Upper lobe of right lung (tissue), 1 donor: ENCODE measurements around the gene BCL2L12. TPM values are rescaled to one million over a fixed set of nuclear protein-coding genes. Genes with fewer than 3 reads are reported as not detected.
A peak's percentile ranks its signal among the peaks of the same experiment; 100 is the strongest.

Experiments used
- ATAC-seq: fragments of 200-7000 bp; cut with Tn5 transposase; one replicate; pipeline ENCODE4 v1.9.1; 2020; ENCODE audit warnings: mild to moderate bottlenecking, moderate library complexity
- DNase-seq: peaks from one replicate; pipeline ENCODE4 v3.0.0-alpha.2; 2020
- H3K27ac ChIP-seq: fragments of 200-600 bp; one replicate; pipeline ENCODE4 v1.8.0; 2022
- H3K27me3 ChIP-seq: fragments of 200-600 bp; one replicate; pipeline ENCODE4 v1.8.0; 2022; ENCODE audit warnings: mild to moderate bottlenecking
- H3K36me3 ChIP-seq: fragments of 200-600 bp; one replicate; pipeline ENCODE4 v1.8.0; 2022
- H3K4me1 ChIP-seq: fragments of 200-600 bp; one replicate; pipeline ENCODE4 v1.8.0; 2022
- H3K4me3 ChIP-seq: fragments of 200-600 bp; one replicate; pipeline ENCODE4 v1.8.0; 2022; ENCODE audit warnings: mild to moderate bottlenecking
- H3K9me3 ChIP-seq: fragments of 200-600 bp; one replicate; pipeline ENCODE4 v1.8.0; 2022
- intact Hi-C: fragments of 100-400 bp; cut with DNase I; formaldehyde crosslinking; loops from one replicate; pipeline ENCODE4 v1.11.0; 2022
- total RNA-seq: library from RNA; stranded (reverse); fragmentation: NEBNext Ultra II Directional; extraction: Animal tissue kit (Norgen Biotek cat#: 25700); gene quantifications from one replicate; pipeline ENCODE4 v1.2.1, GENCODE V29; 2021
- TF ChIP-seq, protein P1 (sequence below): fragments of 200-600 bp; IDR thresholded peaks from one replicate; pipeline ENCODE4 v1.8.0; 2022; ENCODE audit warnings: antibody characterized with exemption
- donor health status: DM: no; HTN: yes; CAD: no; lungs with severe emphysema.

BCL2L12 gene
- total RNA-seq, 1 donor from 2014 or later = 15.8 TPM

DNA sequence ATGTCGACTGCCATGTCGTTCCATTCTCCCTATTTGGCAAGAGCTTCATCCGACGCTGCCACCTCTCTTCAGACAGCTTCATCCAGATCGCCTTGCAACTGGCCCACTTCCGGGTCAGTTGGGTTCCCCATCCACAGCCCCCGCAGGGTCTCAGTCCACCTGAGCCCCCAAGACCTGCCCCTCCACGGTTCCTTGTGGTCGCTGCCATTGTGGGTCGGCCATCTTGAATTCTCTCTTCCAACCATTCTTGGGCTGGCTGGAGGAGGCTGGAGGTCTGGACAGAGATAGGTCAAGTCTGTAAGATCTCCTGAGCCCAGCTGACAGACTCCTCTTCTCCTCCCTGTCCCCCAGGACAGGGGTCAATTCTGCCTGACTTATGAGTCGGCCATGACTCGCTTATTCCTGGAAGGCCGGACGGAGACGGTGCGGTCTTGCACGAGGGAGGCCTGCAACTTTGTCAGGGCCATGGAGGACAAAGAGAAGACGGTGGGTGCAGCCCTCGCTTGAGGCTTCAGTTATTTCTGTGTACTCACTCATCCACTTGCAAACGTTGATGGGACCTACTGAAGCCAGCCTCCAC is 44.7 kb downstream of the BCL2L12 start:
- Histone ChIP-seq H3K27ac (no peak overlapping the region), H3K9me3 (no peaks in the 10 kb centered on the region), H3K36me3 (no peaks in the 10 kb centered on the region), H3K4me1 (no peaks in the 10 kb centered on the region), H3K27me3 (no peaks in the 10 kb centered on the region), H3K4me3 (no peak overlapping the region)
- TF ChIP-seq, protein P1, sequence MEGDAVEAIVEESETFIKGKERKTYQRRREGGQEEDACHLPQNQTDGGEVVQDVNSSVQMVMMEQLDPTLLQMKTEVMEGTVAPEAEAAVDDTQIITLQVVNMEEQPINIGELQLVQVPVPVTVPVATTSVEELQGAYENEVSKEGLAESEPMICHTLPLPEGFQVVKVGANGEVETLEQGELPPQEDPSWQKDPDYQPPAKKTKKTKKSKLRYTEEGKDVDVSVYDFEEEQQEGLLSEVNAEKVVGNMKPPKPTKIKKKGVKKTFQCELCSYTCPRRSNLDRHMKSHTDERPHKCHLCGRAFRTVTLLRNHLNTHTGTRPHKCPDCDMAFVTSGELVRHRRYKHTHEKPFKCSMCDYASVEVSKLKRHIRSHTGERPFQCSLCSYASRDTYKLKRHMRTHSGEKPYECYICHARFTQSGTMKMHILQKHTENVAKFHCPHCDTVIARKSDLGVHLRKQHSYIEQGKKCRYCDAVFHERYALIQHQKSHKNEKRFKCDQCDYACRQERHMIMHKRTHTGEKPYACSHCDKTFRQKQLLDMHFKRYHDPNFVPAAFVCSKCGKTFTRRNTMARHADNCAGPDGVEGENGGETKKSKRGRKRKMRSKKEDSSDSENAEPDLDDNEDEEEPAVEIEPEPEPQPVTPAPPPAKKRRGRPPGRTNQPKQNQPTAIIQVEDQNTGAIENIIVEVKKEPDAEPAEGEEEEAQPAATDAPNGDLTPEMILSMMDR = no peak
- intact Hi-C loops = no loop called here
- DNase-seq (no peak), ATAC-seq (no peak)

DNA sequence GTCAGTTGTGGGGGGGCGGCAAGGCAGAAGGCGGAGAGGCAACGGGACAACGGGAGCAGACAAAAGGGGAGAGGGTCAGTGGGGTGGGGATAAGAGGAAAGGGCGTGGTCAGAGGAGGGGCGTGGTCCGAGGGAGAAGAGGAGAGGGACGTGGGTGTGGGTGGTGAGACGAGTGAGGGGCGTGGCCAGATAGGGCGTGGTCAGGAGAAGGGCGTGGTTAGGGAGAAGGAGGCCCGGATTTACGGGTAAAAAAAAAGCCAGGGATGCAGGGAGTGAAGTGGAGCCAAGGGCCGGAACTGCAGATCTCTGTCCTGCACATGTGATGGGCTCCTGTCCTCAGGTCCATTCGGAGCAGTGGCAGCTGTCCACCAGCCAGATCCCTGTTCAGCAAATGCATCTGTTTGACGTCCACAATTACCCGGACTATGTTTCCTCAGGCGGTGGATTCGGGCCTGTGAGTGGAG is 46.7 kb downstream of the BCL2L12 start:
- H3K36me3 ChIP-seq = no peaks in the 10 kb centered on the region
- ATAC-seq (peak; percentile 28), DNase-seq (no peak)
- intact Hi-C loops = no loop called here
- H3K27me3 ChIP-seq = no peaks in the 10 kb centered on the region
- no peaks in the 10 kb centered on the region for H3K9me3 ChIP-seq
- no peak overlapping the region for H3K27ac ChIP-seq
- TF ChIP-seq, protein P1 = no peak
- peaks cover 3% of the 10 kb centered on the region for H3K4me1 ChIP-seq
- H3K4me3 ChIP-seq = no peak overlapping the region

- DNase-seq (no peak), ATAC-seq (no peak)
- H3K27ac ChIP-seq = no peak overlapping the region
- TF ChIP-seq, protein P1 = no peak
- no peaks in the 10 kb centered on the region for H3K9me3 ChIP-seq
- no peak overlapping the region for H3K4me3 ChIP-seq
- H3K27me3 ChIP-seq = no peaks in the 10 kb centered on the region
- no peaks in the 10 kb centered on the region for H3K36me3 ChIP-seq
- intact Hi-C loops = no loop called here
- peaks cover 5% of the 10 kb centered on the region for H3K4me1 ChIP-seq
Measured at GRCh38 chr19:49713236-49713845, 47.6 kb downstream of the BCL2L12 start.

GRCh38 chr19:49716154-49716553 is 50.4 kb downstream of the BCL2L12 start:
- peak; percentile 43 for ATAC-seq
- intact Hi-C loops = no loop called here
- TF ChIP-seq, protein P1 = no peak

GRCh38 chr19:49718511-49718910 is 52.8 kb downstream of the BCL2L12 start:
- DNase-seq (no peak), ATAC-seq (no peak)
- Histone ChIP-seq H3K36me3 (no peaks in the 10 kb centered on the region), H3K4me3 (no peak overlapping the region), H3K27ac (no peak overlapping the region), H3K4me1 (peaks cover 5% of the 10 kb centered on the region), H3K9me3 (no peaks in the 10 kb centered on the region), H3K27me3 (no peaks in the 10 kb centered on the region)
- intact Hi-C loops = no loop called here
- TF ChIP-seq, protein P1 = no peak

More at GRCh38 chr19:49716154-49716553, 50.4 kb downstream of the BCL2L12 start:
- no peaks in the 10 kb centered on the region for H3K36me3 ChIP-seq
- H3K27me3 ChIP-seq = no peaks in the 10 kb centered on the region
- H3K4me1 ChIP-seq = peaks cover 5% of the 10 kb centered on the region
- no peak overlapping the region for H3K27ac ChIP-seq
- no peak for DNase-seq
- no peak overlapping the region for H3K4me3 ChIP-seq
- no peaks in the 10 kb centered on the region for H3K9me3 ChIP-seq
